B cell (primary cell): ENCODE data around the gene MYH7B. TPM values are rescaled to one million over a fixed set of nuclear protein-coding genes. Genes with fewer than 3 reads are reported as not detected.

Source experiments
- ATAC-seq: fragments of 200-7000 bp; cut with Tn5 transposase; one replicate; pipeline ENCODE4 v1.10.0; 2021; ENCODE audit warnings: low read depth, mild to moderate bottlenecking, moderate number of reproducible peaks, moderate library complexity
- CTCF ChIA-PET: fragments of 350-600 bp; sonication (Branson Sonifier 250); formaldehyde crosslinking; loops from one replicate; lab custom pipeline; 2021; ENCODE audit warnings: antibody characterized with exemption, inconsistent platforms; lab: Charles Lee
- POLR2A ChIA-PET: fragments of 350-600 bp; sonication (Branson Sonifier 250); formaldehyde crosslinking; loops from one replicate; lab custom pipeline; 2021; ENCODE audit warnings: antibody characterized with exemption; lab: Charles Lee
- DNase-seq: peaks from one replicate; pipeline ENCODE4 v3.0.0; 2013
- H2AFZ ChIP-seq: 2 replicates; pipeline ENCODE4 v1.6.1; 2012; ENCODE audit warnings: mild to moderate bottlenecking, low read depth, low read length; ENCODE audit not compliant: insufficient read depth, poor library complexity, severe bottlenecking
- H3K27ac ChIP-seq, 2 donors: 1 replicate in 1 of 2; 2 replicates in 1 of 2; pipeline ENCODE4 v1.5.1; 2012 to 2013; ENCODE audit warnings: low read length in 2 of 2, mild to moderate bottlenecking in 2 of 2, moderate library complexity in 1 of 2
- H3K27me3 ChIP-seq, 4 experiments: fragments of 200-600 bp in 1 of 4; sonication (generic) in 1 of 4; replicated peaks in 1 of 4; 1 replicate in 2 of 4; 2 replicates in 2 of 4; pipeline versions ENCODE4 v1.6.1 to v1.7.0; 2013 to 2016; ENCODE audit warnings: low read length in 3 of 4, mild to moderate bottlenecking in 2 of 4, mixed read lengths in 1 of 4, moderate library complexity in 1 of 4; ENCODE audit not compliant: insufficient read depth in 4 of 4, control insufficient read depth in 3 of 4; ENCODE audit errors: control extremely low read depth in 1 of 4
- H3K36me3 ChIP-seq, 2 experiments: replicated peaks in 1 of 2; 1 replicate in 1 of 2; 2 replicates in 1 of 2; pipeline versions ENCODE4 v1.6.1 to v1.7.1; 2013; ENCODE audit warnings: low read length in 1 of 2; ENCODE audit not compliant: insufficient read depth in 2 of 2, control insufficient read depth in 1 of 2; ENCODE audit errors: control extremely low read depth in 1 of 2, extremely low read depth in 1 of 2
- H3K4me1 ChIP-seq, 2 donors: fragments of 200-600 bp in 1 of 2; sonication (generic) in 1 of 2; 1 replicate in 1 of 2; 2 replicates in 1 of 2; pipeline versions ENCODE4 v1.5.1 to v1.6.1; 2013 to 2017; ENCODE audit warnings: low read length in 2 of 2; ENCODE audit not compliant: control insufficient read depth in 2 of 2, insufficient read depth in 2 of 2
- H3K4me2 ChIP-seq: replicated peaks from 2 replicates; pipeline ENCODE3; 2012; ENCODE audit warnings: mild to moderate bottlenecking, low read depth, low read length; ENCODE audit not compliant: poor library complexity, severe bottlenecking
- H3K4me3 ChIP-seq, 5 experiments: fragments of 200-600 bp in 1 of 5; sonication (generic) in 1 of 5; 1 replicate in 3 of 5; 2 replicates in 2 of 5; pipeline versions ENCODE4 v1.5.1 to v1.7.0; 2011 to 2016; ENCODE audit warnings: low read length in 4 of 5, mild to moderate bottlenecking in 4 of 5, low read depth in 2 of 5, control low read depth in 1 of 5, moderate library complexity in 1 of 5; ENCODE audit not compliant: insufficient read depth in 1 of 5; ENCODE audit errors: control extremely low read depth in 1 of 5, extremely low read depth in 1 of 5
- H3K79me2 ChIP-seq: fragments of 200-600 bp; sonication (generic); one replicate; pipeline ENCODE4 v1.6.0; 2016; ENCODE audit warnings: low read length; ENCODE audit not compliant: control insufficient read depth, insufficient read depth
- H3K9ac ChIP-seq: fragments of 200-600 bp; sonication (generic); 2 replicates; pipeline ENCODE4 v1.6.1; 2017; ENCODE audit warnings: mild to moderate bottlenecking, low read length, moderate library complexity
- H3K9me3 ChIP-seq, 3 donors: one replicate each; pipeline versions ENCODE4 v1.6.1 to v1.7.1; 2013; ENCODE audit warnings: low read length in 2 of 3; ENCODE audit not compliant: control insufficient read depth in 2 of 3, insufficient read depth in 1 of 3; ENCODE audit errors: control extremely low read depth in 1 of 3
- H4K20me1 ChIP-seq: 2 replicates; pipeline ENCODE4 v1.6.0; 2012; ENCODE audit warnings: mild to moderate bottlenecking, low read length; ENCODE audit not compliant: insufficient read depth, control insufficient read depth, poor library complexity, severe bottlenecking
- H3K27ac Mint-ChIP-seq: one replicate; pipeline ENCODE4 v1.8.0; 2021; ENCODE audit warnings: mixed read lengths
- H3K27me3 Mint-ChIP-seq: one replicate; pipeline ENCODE4 v1.8.0; 2021; ENCODE audit warnings: mixed read lengths
- H3K4me1 Mint-ChIP-seq: one replicate; pipeline ENCODE4 v1.8.0; 2021; ENCODE audit warnings: mixed read lengths
- H3K4me3 Mint-ChIP-seq: one replicate; pipeline ENCODE4 v1.8.0; 2021; ENCODE audit warnings: mixed read lengths
- H3K9me3 Mint-ChIP-seq: one replicate; pipeline ENCODE4 v1.8.0; 2022; ENCODE audit warnings: mixed read lengths; ENCODE audit not compliant: insufficient read depth
- WGBS: methylation state at CpG from one replicate; pipeline ENCODE4 v1.1.5; 2013; ENCODE audit warnings: missing lambda C conversion rate; ENCODE audit not compliant: insufficient coverage; 5-methylcytosine and 5-hydroxymethylcytosine counted together
- intact Hi-C: fragments of 100-400 bp; cut with micrococcal nuclease; formaldehyde crosslinking; loops from one replicate; pipeline ENCODE4 v1.10.0; 2022
- polyA plus RNA-seq: library from polyadenylated mRNA; depleted of rRNA; stranded (reverse); fragments of >200 nt; gene quantifications from 2 replicates; pipeline ENCODE4 v1.2.3, GENCODE V29; 2012
- total RNA-seq, 2 donors: library from RNA; stranded (reverse); fragments of 120-200 nt in 1 of 2; gene quantifications; 1 replicate in 1 of 2; 2 replicates in 1 of 2; pipeline versions ENCODE4 v1.2.3 to v1.2.4, GENCODE V29; 2013 to 2022
- TF ChIP-seq, protein P1 (sequence below): fragments of 200-600 bp; IDR thresholded peaks from one replicate; pipeline ENCODE4 v1.8.0; 2022; ENCODE audit warnings: antibody characterized with exemption, mild to moderate bottlenecking

MYH7B gene
- total and polyA plus RNA-seq, 2 donors (not counting 1 experiment from before 2014, with no cell fraction given): 0.79 to 1.2 TPM

GRCh38 chr20:35000922-35001595, 45.4 kb downstream of the MYH7B start:
- intact Hi-C loops: no loop called here

More at GRCh38 chr20:35000922-35001595, 45.4 kb downstream of the MYH7B start:
- Histone ChIP-seq H3K4me1 (no peaks in the 10 kb centered on the region), H3K27me3 (no peaks in the 10 kb centered on the region), H3K27ac (no peak overlapping the region), H3K9me3 (no peaks in the 10 kb centered on the region), H3K4me2 (no peak overlapping the region), H4K20me1 (no peaks in the 10 kb centered on the region), H3K9ac (no peak overlapping the region), H3K4me3 (no peak overlapping the region), H2AFZ (no peak overlapping the region), H3K79me2 (no peaks in the 10 kb centered on the region), H3K36me3 (peaks cover 0 to 67% of the 10 kb centered on the region in 2 experiments)
- CTCF ChIA-PET: interaction anchor here (0.6 kb wide), 1 partner anchor 232 kb away, joined by 3 read pairs; no protein-coding TSS in a partner anchor
- no peaks in the 10 kb centered on the region for H3K27me3 Mint-ChIP-seq
- 98% methylated on average over 25 of the region's 28 CpGs for WGBS
- no peaks in the 10 kb centered on the region for H3K9me3 Mint-ChIP-seq
- DNase-seq (no peak), ATAC-seq (no peak)
- no peak overlapping the region for H3K4me3 Mint-ChIP-seq
- POLR2A ChIA-PET: no interaction called here
- TF ChIP-seq, protein P1, sequence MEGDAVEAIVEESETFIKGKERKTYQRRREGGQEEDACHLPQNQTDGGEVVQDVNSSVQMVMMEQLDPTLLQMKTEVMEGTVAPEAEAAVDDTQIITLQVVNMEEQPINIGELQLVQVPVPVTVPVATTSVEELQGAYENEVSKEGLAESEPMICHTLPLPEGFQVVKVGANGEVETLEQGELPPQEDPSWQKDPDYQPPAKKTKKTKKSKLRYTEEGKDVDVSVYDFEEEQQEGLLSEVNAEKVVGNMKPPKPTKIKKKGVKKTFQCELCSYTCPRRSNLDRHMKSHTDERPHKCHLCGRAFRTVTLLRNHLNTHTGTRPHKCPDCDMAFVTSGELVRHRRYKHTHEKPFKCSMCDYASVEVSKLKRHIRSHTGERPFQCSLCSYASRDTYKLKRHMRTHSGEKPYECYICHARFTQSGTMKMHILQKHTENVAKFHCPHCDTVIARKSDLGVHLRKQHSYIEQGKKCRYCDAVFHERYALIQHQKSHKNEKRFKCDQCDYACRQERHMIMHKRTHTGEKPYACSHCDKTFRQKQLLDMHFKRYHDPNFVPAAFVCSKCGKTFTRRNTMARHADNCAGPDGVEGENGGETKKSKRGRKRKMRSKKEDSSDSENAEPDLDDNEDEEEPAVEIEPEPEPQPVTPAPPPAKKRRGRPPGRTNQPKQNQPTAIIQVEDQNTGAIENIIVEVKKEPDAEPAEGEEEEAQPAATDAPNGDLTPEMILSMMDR: no peak
- H3K4me1 Mint-ChIP-seq: peaks cover 4% of the 10 kb centered on the region
- H3K27ac Mint-ChIP-seq: no peak overlapping the region
